ENCODE results near the gene P2RY6. TPM values are rescaled to one million over a fixed set of nuclear protein-coding genes. Genes with fewer than 3 reads are reported as not detected.

Gene P2RY6
- total and polyA plus RNA-seq, 8 donors, result 0.29 to 2.9 (median 1.3) TPM; not detected in 3

DNA sequence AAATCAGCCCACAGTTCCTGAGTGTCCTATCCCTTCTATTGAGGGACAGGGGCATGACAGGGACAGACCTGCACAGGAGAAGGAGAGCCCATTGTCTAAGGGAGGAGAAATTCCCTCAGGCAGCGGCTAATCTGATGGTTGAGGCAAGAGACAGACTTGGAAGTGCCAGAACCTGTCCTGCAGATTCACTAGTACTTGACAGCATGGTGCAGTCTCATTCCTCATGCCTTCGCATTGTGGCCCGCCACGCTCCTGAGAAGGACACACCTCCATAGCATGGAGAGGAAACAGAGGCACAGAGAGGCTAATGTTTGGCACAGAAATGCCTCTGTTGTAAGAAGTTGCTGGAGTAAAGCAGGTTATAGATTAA is 3.2 kb downstream of the P2RY6 start:
- DNase-seq, result no peak
- H3K27ac ChIP-seq, result no peak overlapping the region
- intact Hi-C loops (cut with DNase I; ENCODE audit: low total_unique reads), result no loop called here
- no peak overlapping the region for H3K4me3 ChIP-seq
- peaks cover 0 to 16% (median 0%) of the 10 kb centered on the region in 4 donors for H3K4me1 ChIP-seq
- H3K9me3 ChIP-seq, result no peaks in the 10 kb centered on the region
- TF ChIP-seq, protein P1, sequence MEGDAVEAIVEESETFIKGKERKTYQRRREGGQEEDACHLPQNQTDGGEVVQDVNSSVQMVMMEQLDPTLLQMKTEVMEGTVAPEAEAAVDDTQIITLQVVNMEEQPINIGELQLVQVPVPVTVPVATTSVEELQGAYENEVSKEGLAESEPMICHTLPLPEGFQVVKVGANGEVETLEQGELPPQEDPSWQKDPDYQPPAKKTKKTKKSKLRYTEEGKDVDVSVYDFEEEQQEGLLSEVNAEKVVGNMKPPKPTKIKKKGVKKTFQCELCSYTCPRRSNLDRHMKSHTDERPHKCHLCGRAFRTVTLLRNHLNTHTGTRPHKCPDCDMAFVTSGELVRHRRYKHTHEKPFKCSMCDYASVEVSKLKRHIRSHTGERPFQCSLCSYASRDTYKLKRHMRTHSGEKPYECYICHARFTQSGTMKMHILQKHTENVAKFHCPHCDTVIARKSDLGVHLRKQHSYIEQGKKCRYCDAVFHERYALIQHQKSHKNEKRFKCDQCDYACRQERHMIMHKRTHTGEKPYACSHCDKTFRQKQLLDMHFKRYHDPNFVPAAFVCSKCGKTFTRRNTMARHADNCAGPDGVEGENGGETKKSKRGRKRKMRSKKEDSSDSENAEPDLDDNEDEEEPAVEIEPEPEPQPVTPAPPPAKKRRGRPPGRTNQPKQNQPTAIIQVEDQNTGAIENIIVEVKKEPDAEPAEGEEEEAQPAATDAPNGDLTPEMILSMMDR (IDR thresholded peaks at IDR 0.05), result no peak
- TF ChIP-seq POLR2AphosphoS5 (IDR thresholded peaks at IDR 0.05), result no peak
- TF ChIP-seq EP300 (IDR thresholded peaks at IDR 0.05), result no peak
- TF ChIP-seq POLR2A (IDR thresholded peaks at IDR 0.05), result no peak
- no peaks in the 10 kb centered on the region for H3K36me3 ChIP-seq
- peaks cover 0 to 7% (median 0%) of the 10 kb centered on the region in 3 donors for H3K27me3 ChIP-seq
- WGBS, 5 donors, result 93 to 100% (median 96%) methylated on average over 2 to 4 of the region's 4 CpGs

DNA sequence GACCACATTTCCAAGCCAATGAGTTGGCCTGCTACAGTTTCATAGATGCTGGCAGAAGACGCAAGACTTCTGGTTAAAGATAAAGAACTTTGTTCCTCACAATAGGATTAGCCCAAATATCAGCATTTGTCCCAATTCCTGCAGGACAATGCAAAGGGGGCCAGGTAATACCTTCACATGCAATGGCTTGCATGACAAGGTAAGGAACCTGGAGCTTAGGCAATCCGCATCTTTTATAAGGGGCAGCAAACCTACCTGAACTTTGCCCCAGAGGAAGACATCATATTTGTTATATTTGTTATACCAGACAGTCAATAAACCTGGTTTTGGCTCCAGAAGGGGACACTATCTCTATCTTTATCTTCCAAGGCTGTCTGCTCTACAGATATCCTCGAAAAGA is 5.3 kb downstream of the P2RY6 start:
- intact Hi-C loops (cut with DNase I; ENCODE audit: low total_unique reads), result no loop called here
- Histone ChIP-seq H3K36me3 (no peaks in the 10 kb centered on the region), H3K9me3 (no peaks in the 10 kb centered on the region), H3K27me3 (no peaks in the 10 kb centered on the region), H3K4me3 (no peak overlapping the region), H3K27ac (no peak overlapping the region), H3K4me1 (no peaks in the 10 kb centered on the region)
- WGBS, 5 donors, result 84 to 90% (median 88%) methylated on average over 3 of the region's 3 CpGs
- no peak for DNase-seq
- no peak for TF ChIP-seq EP300 (IDR thresholded peaks at IDR 0.05)
- no peak for TF ChIP-seq POLR2AphosphoS5 (IDR thresholded peaks at IDR 0.05)
- TF ChIP-seq, protein P1 (IDR thresholded peaks at IDR 0.05), result no peak
- no peak for TF ChIP-seq POLR2A (IDR thresholded peaks at IDR 0.05)

DNA sequence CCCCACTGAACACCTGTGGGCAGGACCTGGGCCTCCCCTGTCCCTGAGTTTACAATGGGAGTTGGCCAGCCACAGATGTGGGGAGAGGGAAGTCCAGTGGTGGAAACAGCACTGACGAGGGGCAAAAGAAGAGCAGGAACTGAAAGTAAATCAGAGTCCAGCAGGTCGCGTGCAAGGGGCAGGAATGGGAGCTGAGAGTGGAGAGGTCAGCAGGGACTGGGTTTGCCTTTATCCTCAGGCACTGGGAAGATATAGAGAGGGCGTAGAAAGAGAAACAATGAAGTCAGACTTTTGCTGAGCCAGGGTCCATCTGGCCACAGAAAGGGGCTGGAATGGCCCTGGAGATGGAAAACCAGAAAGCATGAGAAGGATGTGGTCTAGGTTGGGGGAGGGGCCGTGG is 8.5 kb downstream of the P2RY6 start:
- 73 to 83% (median 78%) methylated on average over 5 of the region's 5 CpGs for WGBS, 5 donors
- intact Hi-C loops (cut with DNase I; ENCODE audit: low total_unique reads), result no loop called here
- H3K27ac ChIP-seq, result peak overlapping the region in 1 of 5 donors; percentile 10
- no peak overlapping the region for H3K4me3 ChIP-seq
- no peaks in the 10 kb centered on the region for H3K27me3 ChIP-seq
- H3K4me1 ChIP-seq, result no peaks in the 10 kb centered on the region
- TF ChIP-seq POLR2AphosphoS5 (IDR thresholded peaks at IDR 0.05), result no peak
- no peak for TF ChIP-seq POLR2A (IDR thresholded peaks at IDR 0.05)
- no peak for TF ChIP-seq EP300 (IDR thresholded peaks at IDR 0.05)
- TF ChIP-seq, protein P1 (IDR thresholded peaks at IDR 0.05), result no peak
- no peaks in the 10 kb centered on the region for H3K36me3 ChIP-seq
- no peaks in the 10 kb centered on the region for H3K9me3 ChIP-seq
- no peak for DNase-seq

DNA sequence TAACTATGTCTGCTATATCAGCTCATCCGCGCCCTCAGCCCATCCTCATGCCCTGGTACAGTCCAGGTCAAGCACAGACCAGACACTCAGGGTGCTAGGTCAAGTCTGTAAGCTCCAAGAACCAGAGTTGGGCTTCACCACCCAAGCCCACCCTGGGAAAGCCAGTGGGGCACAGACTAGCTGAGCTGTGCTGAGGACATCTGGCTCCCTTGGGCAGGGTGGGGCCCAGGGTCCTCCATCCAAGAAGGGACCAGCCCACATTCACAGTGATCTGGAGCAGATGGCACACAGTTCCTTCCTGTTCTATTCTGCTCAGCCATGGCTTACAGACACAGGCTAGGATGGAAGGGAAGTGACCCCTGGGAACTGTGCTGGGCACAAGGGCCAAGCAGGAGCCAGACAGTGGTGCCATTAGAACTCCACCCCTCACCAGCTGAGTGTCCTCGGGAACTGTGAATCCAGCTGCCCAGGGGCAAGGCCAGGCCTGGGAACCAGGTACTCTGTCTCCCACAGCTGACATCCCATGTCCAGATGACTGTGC is 9.1 kb downstream of the P2RY6 start:
- Histone ChIP-seq H3K9me3 (no peaks in the 10 kb centered on the region), H3K4me1 (no peaks in the 10 kb centered on the region), H3K36me3 (no peaks in the 10 kb centered on the region), H3K27me3 (no peaks in the 10 kb centered on the region), H3K27ac (peak overlapping the region in 1 of 5 donors; percentile 10), H3K4me3 (no peak overlapping the region)
- intact Hi-C loops (cut with DNase I; ENCODE audit: low total_unique reads), result no loop called here
- no peak for DNase-seq
- TF ChIP-seq POLR2A (IDR thresholded peaks at IDR 0.05), result no peak
- WGBS, 5 donors, result 90 to 98% (median 96%) methylated on average over 3 of the region's 3 CpGs

All from stomach (tissue), 9 donors.